Measurements from ENCODE around the gene FBXW8.

Gene FBXW8

GRCh38 chr12:117000316-117000715 is 89.6 kb downstream of the FBXW8 start:
- no peak for FAIRE-seq

GRCh38 chr12:117002051-117002817 is 91.5 kb downstream of the FBXW8 start:
- no peak for FAIRE-seq

DNA sequence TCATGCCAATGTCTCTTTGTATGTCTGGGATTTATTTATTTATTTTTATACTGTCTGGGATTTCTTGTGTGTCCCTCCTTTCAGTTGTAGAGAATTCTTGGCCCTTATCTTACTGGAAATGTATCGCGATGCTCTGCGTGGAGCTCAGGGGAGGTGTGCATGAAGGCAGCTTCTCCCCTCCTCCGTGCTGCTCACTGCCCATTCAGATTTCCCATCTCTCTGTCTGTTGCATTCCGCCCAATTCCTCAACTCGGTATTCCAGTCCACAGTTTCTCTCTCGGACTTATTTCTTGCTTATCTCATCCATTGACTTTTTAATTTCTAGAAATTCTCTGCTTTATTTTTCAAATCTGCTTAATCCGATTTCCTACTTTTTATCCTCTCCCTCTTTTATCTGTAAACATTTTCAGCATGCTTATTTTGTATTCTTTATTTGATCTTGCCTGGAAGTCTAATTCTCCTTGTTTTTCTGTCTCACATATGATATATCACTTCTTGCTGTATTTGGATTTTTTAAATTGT is 93.2 kb downstream of the FBXW8 start:
- no peak for FAIRE-seq

DNA sequence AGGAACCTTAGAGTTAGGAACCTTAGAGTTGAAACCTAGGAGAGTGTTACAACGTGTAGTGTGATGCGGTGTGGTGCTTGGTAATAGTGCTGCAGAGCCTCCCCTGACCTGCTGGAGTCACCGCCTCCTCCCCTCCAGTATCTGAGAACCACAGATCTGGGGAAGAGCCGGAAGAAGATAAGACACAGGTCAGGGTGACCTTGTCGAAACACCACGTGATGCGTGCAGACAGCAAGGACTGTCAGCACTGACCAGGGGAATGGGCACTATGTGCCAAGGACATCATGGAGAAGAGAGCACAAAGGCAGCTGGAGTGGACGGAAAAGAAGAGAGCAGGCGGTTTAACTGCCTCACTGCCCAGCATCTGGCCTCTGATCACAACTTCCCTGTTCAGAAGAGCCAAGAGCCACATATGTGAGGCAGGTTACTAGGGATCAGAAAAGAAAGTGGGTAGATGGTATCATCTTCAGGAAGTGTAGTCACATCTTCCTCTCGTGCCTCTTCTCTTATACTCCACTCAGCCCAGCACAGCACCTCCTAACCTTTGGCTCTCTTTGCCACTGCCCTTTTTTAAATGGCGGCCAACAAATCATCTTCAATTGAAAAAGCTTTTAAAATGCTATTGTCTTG is 94.8 kb downstream of the FBXW8 start:
- FAIRE-seq = no peak

DNA sequence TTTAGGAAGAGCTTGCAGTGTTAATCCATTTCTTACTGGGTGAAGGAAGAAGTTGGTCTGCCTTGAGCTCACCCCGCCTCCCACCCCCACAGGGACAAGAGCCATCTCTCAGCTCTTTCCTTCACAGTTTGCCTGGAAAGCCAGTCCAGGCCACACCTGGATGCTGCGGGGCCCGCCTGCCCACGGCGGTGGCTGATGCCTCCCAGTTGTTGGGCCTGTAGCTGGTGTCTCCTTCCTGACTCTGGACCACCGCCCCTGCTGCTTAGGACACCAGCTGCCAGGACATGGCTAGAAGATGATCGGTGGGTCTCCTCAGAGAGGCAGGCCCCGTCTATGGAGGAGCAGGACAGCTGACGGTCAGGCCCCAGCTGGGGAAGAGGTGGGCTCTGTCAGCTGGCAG is 95.6 kb downstream of the FBXW8 start:
- no peak for FAIRE-seq

DNA sequence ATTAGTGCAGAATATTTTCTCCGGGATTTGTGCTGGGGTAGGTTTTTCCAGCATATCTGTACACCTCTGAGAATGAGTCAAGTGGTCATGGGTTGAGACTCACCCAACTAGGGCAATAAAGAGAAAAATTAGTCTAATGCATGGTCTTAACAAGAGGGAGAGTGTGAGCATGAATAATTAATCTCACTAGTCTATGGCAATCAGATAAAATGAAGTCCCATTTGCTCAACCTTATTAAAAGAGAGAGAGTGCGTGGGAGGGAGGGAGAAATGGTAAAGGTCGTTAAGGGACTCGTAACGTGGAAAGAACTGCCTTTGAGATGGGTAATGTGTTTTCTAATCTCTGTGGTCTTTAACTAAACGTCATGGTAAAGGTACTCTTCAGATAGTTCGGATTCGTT is 96.8 kb downstream of the FBXW8 start:
- FAIRE-seq = no peak

DNA sequence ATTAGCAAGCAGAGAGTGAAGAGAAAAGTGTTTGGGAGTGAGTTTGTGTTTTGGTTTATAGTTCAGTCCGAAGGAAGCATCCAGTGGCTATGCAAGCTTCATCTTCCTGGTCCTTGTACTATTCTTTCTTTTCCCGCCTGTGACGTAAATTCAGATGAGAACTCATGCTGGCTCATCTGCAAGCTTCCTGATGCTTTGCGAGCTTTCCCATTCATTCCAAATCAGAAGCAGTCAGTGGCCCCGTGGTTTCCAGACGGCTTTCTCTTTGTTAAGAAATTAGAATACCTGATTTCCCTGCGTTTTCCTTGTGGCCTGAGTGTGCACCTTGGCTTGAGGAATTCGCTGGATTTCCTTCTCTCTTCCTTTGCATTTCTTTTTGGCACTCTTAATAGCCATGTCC is 99.0 kb downstream of the FBXW8 start:
- no peak for FAIRE-seq

DNA sequence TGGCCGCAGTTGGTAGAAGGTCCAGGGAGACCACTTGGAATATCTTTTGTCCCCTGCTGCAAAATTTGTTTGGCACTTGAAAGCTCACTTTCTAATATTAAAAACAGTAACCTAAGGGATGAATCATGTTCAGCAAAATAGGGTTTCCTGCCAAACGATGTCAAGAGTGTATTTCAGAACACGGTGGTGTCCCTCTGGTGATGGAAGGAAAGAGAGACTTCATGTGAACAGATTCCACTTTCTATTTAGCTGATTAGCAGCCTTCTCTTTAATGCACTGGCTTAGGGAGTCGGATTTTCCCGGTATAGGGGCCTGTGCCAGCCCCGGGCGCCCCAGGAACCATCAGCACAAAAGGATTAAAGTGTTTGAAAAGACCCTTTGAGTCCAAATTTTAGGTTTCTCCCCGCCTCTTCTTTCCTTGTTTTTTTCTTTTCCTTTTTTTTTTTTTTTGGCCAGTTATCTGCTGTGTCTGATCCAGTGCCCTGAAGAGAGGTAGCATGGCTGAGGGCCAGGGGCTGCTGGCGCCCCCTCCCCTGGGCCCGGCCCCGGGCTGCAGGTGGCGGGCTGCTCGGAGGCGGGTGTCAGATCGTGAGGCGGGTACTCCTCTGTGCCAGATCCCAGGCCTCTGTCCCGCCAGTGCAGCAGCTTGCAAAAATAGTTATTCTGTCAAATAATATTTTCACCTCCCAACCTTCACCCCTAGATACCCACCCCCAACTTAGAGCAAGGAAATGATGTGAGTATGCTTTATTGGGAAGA is 100.1 kb downstream of the FBXW8 start:
- FAIRE-seq = no peak

GRCh38 chr12:117011988-117012805 is 101.4 kb downstream of the FBXW8 start:
- FAIRE-seq = no peak

GRCh38 chr12:117013726-117014125 is 103.0 kb downstream of the FBXW8 start:
- no peak for FAIRE-seq

GRCh38 chr12:117014342-117014887 is 103.7 kb downstream of the FBXW8 start:
- no peak for FAIRE-seq

DNA sequence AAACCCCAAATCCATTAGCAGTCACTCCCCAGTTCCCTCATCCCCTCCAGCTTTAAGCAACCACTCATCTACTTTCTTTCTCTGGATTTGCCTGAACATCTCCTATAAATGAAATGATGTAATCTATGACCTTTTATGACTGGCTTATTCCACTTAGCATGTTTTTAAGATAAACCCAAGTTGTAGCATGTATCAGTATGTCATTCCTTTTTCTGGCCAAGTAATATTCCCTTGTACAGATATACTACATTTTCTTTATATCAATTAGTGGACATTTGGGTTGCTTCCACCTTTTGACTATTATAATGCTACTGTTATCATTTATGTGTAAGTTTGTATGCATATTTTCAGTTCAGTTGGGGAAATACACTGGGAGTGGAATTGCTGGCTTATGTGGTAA is 105.1 kb downstream of the FBXW8 start:
- FAIRE-seq = no peak

DNA sequence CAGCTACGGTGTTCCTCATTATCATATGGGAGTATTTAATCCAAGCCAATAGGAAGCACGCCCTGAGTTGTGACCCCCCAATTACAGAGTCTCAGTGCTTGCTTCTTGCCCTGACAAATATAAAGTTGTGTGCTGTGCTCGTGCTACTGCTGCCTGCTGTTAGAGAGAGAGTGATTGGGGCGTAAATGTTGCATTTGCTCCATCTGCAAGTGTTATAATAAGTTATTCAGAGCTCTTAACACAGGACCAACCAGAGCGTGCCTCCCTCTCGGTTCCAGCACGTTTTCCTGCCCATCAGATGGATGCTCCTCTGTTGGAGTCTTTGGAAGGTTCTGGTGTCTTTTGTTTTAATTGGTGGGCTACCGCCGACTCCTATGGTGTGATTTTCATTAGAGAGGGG is 107.1 kb downstream of the FBXW8 start:
- no peak for FAIRE-seq

GRCh38 chr12:117018276-117018675 is 107.5 kb downstream of the FBXW8 start:
- FAIRE-seq = no peak

DNA sequence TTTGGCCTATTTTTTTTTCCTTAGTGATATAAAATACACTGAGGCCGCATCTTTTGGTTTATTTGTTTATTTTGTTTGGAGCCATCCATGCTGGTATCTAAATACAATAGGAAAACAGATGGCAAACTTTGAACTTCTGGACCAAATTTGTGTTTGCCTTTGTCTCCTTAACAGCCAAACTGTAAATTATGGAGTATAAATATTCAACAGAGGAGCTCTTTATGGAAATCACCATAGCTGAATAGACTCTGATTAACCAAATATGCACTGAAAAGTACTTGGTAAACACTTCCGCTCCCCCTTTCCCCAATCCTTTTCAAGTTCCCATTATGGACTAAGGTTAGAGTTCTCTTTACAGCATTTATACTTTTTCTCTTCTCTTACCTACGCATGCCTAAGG is 107.9 kb downstream of the FBXW8 start:
- no peak for FAIRE-seq

DNA sequence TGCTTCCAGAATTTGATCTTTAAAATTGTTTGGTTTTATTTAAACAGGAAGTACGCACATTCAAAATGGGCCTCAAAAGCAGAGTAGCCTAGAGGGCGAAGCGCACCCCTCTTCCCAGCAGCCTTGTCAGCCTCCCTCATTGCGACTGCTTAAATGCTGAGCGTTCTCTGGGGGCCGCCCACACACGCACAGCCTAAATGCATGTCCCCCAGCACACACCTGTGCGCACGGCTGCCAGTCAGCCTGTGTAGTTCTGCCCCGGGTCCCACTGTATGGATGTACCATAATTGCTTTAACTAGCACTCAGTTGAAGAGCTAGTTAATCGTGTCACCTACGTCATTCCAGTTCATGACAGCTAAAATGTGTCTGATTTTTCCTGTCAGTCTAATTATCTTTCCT is 109.1 kb downstream of the FBXW8 start:
- no peak for FAIRE-seq

GRCh38 chr12:117020536-117021220 is 109.9 kb downstream of the FBXW8 start:
- FAIRE-seq = no peak

GRCh38 chr12:117022465-117022864 is 111.7 kb downstream of the FBXW8 start:
- FAIRE-seq = no peak

DNA sequence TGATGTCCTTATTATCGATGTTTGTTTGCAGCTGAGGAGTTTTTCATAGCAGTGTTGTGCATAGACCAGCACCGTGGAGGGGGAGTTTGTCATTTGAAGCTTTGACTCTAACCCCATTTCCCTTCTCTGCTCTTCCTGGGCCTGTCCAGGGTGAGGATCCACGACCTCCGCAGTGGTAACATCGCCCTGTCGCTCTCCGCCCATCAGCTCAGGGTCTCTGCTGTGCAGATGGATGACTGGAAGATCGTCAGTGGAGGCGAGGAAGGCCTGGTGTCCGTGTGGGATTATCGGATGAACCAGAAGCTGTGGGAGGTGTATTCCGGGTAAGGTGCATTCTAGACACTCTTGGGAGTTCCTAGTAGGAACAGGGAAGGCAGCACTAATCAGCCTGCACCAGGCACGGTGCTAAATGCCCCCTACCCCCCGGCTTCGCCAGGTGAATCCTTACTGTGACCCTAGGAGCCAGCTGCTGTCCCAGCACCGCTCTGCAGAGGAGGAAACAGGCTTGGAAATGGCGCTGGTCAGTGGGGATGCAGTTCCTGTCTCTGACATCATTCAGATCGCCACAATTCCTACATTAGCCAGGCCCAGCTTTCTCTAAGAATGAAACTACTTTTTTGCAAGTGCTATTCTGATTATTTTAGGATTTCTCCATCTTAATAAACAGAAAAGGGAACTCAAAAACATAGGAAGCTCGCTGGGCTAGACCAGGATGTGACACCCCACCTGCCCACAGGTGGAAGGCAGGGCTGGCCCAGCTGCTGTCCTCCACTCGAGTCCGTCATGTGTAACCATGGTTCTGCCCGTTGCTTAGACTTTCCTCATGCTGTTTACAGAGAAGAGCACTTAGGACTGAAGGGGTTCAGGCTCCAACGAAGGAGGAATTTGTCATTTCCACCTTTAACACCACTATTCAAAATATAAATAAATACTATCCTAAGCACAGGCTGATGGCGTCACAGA is 113.5 kb downstream of the FBXW8 start:
- FAIRE-seq = no peak

GRCh38 chr12:117024961-117025480 is 114.3 kb downstream of the FBXW8 start:
- FAIRE-seq = no peak
